NCI-H2227 (cell line): Measurements from ENCODE around the gene WLS.
"Not testable (repeated sequence)": the region's sequence is repeated elsewhere in the genome, so short reads cannot be mapped to it uniquely, and the experiment has no call there.

Source experiments
- DNase-seq: peaks from one replicate; lab custom pipeline; 2025; ENCODE audit not compliant: unreplicated experiment; lab: John Stamatoyannopoulos, UW

WLS gene

DNA sequence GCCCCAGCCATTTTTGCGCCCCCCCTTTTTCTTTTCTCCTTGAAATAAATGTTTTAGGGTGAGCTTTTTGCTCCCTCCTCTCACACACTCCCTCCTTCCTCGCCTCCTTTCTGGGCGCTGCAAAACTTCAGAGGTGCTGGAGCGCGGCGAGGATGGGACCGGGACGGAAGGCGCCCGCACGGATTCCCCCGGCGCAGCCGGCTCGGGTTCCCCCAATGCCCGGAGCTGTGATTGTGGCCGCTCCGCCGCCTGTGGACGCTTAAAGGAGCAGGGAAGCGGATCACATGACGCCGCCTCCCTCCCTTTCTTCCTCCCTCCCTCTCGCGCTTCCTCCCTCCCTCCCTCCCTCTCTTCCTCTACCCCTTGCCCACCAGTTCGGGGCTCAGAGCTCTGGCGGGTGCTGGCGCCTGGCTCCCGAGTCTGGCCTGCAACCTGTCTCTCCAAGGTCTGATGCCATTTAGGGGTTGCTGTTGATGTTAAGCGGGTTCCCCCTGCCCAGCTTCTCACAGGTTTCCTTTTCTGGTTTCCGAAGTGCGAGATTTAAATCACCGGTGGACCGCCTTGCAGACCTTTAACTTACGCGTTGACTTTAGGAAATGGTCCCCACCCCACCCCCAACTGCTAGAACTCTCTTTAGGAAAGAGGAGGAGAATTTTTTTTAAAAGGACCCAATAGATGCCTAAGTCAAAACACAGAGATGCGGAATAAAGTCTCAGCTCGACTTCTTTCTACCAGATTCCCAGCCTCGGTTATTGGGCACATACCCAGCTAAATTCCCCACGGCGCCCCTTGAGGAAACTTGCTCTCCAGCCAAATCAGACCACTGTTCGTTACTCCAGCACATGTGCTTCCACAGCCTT lies at the start of gene WLS:
TSS of gene WLS (minus strand) at position 235 of the 860 bp plus-strand sequence. CDS start at position 11, 224 bp downstream.
- DNase-seq: peak; percentile 59

DNA sequence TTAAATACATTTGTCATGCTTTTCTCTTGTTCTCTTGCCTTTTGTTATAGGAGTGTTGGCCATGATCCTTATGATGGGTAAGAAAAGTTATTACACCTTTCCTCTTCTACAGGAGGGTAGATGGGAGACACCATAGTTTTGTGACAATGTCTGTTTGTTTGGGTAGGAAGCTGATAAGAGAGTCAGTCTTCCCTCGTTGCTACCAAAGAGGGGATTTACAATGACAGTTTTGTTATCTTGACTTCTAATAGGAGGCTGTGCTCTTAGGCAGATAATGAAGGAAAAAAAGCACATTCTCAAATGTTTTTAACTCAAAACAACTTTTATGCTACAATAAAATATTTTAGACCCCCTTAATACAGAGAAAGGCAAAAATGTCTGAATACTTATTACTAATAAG lies 48.0 kb upstream of the WLS start:
- DNase-seq: no peak

DNA sequence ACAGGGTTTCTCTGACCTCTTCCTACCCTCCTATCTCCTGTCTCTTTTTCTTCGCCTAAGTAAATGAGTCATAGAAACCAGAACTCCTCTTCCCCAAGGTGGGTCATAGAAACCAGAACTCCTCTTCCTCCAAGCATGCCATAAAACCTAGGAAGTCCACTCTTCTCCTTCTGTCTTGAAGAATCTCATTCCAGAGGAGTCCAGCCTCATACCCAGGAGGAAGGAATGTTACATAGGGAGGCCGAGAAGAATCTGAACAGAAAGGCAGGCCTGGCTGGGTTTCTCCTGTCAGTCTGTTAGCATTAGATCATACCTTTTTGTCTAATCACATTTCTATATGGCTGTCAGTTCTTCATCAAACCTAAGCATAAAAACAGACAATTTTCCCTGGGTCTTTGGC lies 47.5 kb upstream of the WLS start:
- no peak for DNase-seq

DNA sequence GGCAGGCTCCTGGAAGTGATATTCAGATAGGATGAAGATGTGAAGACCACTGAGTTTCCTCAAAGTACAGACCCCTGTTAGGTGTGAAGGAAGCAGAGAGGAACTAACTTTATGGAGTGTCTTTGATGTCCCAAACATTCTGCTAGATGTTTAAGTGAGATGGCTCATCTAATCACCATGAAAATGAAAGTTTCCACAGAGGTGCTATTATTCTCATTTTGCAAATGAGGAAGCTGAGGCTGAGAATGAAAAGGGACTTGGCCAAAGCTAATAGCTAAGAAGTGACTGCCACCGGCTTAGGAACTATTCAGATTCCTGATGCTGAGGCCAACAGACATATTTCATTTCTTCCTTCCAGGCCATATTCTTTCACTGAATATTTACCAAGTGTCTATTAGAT lies 45.9 kb upstream of the WLS start:
- no peak for DNase-seq

DNA sequence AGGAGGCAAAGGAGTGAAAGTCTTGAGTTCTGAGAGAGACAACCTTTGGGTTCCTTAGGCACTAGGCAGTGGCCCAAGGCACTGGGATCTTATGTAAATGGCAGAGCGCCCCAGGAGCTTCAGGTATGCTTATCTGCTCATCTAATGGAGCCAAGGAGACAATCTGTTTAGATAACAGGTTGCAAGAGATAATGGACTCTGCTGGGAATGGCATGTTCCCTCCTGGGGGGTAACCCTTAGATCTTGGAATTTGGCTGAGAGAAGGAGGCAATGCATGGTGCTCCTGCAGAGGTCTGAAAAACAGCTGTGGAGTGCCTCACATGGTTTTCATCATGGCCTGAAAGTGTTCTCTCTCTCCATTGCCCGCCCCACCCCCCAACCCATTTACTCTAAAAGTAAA lies 44.1 kb upstream of the WLS start:
- DNase-seq: no peak

DNA sequence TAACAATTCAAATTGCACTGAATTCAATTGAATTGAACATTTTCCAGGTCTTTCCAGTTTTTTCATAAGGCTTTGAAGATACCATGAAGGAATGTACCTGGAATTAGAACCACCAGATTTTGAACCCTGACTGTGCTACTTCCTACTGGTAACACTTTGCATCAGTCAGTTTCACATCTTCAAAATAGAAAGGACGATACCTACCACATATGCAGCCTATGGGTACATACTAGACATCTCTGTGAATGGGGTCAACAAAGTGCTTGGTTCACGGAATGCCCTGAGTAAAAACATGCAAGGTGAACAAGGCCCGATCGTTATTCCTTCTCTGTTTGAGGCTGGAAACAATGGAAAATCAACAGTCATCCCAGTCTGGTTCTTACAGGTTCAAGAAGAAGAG lies 41.2 kb upstream of the WLS start:
- no peak for DNase-seq

DNA sequence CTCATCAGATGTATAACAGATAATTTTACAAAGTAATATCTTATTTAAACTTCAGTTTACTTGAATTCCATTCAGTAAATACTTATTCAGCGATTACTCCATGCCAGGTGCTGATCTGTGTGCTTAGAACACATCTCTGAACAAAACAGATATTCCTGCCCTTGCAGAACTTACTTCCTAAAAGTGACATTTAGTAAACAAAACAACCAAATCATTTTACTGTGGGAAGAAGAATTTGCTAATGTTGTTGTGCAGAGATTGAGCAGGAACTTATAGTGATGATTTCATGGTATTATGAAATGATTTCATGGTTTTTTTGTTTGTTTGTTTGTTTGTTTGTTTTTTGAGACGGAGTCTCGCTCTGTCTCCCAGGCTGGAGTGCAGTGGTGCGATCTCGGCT lies 39.3 kb upstream of the WLS start:
- DNase-seq: no peak

DNA sequence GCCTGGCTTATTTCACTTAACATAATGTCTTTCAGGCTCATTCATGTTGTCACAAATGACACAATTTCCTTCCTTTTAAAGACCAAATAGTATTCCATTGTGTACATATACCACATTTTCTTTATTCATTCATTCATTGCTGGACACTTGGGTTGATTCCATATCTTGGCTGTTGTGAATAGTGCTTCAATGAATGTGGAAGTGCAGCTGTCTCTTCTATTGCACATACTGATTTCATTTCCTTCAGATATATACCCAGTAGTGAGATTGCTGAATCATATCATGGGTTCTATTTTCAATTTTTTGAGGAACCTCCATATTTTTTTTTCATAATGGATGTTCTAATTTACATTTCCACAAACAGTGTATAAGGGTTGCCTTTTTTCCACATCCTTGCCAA lies 38.6 kb upstream of the WLS start:
- no peak for DNase-seq

DNA sequence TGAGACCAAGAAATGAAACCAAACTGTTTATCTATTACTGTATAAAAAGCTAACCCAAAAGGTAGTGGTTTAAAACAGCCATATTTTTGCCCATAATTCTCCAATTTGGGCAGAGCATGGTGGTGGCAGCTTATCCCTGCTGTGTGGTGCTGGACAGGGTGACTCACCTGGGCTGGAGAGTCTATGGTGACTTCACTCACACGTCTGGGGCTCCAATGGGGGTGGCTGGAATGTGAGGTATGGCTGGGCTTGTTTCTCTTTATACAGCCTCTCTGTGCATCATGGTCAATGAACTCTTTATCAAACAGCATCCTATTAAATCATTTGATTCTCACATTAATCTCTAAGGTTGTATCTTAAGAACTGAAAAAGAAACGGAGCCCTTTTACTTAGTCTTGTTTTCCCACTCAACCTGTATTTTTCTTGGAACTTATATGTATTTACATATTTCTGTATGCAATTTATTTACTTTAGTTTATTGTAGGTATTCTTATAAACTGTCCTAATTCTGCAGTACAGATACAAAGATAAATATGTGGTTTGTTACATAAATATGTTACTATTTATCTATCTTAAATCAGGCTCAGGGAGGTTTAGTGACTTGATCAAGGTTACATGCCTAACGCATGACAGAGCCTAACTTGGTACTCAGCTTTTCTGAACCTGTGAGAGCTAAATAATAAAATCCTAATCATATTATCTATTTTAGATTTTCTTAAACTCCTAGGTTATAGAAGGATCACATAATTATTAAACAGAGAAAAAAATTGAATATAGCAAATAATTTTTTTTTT lies 37.5 kb upstream of the WLS start:
- no peak for DNase-seq

DNA sequence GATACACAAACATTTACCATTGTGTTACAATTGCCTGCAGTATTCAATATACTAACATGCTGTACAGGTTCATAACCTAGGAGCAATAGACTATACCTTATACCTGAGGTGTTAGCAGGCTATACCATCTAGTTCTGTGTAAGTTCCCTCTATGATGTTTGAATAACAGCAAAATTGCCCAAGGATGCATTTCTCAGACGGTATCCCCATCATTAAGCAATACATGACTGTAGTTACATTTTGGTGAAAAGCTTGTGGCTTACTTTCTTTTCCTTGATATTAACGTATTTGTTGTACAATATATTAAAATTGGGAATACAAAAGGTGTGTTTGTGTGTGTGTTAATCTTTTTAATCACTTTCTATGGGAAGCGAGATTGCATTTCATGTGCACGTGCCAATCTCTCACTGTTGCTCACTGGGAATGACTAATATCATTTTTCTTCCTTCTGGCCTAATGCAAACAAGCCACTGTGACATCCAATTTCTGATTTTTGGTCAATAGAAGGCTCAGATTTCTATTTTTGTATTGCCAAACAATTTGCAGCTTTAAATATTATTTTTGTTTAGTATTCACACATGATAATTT lies 36.7 kb upstream of the WLS start:
- no peak for DNase-seq

DNA sequence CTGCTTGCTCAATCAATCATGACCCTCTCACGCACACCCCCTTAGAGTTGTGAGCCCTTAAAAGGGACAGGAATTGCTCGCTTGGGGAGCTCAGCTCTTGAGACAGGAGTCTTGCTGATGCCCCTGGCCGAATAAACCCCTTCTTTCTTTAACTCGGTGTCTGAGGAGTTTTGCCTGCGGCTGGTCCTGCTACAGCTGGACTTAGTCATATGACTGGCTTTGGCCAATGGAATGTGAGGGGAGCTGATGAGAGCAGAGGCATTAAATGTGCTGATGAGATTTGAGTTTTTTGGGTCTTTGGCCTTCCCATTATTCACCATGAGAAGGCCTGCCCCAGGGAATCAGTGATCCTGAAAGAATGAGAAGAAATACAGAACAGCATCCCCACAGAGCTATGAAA lies 24.5 kb upstream of the WLS start:
- not testable (repeated sequence) for DNase-seq

DNA sequence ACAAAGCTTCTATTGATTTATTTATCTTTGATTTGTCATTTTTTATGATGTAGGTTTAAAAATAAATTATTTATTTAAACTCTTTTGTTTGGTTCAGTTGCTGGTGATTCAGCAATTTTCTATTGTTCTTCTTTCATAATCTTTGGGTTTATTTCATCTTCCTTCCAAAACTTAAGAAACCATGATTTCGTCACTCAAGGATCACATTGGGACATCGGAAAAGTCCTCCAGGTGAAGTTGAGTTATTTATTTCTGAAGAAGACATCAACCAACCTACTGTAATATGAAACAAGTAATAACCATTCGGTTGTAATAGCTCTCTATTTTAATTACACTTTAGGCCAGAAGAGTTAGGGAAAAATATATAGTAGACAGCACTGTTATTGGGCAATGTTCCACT lies 23.0 kb upstream of the WLS start:
- DNase-seq: no peak

DNA sequence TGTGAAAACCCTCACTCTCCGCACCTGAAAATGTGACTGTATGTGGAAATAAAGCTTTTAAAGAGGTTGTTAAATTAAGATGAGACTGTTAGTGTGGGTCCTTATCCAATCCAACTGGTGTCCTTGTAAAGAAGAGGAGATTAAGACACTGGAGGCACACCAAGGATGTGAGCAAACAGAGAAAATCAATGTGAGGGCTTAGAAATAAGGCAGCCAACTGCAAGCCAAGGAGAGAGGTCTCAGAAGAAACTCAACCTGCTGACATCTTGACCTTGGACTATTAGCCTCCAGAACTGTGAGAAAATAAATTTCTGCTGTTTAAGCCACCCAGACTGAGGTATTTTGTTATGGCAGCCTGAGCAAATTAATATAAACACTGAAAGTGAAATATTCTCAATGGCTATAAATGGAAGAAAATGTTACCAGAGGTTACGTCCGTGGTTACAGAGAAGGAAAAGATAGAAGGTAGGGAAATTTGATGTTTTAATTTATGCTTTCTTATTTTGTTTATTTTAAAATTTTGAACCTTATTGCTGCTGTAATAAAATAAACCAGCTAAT lies 22.4 kb upstream of the WLS start:
- no peak for DNase-seq

DNA sequence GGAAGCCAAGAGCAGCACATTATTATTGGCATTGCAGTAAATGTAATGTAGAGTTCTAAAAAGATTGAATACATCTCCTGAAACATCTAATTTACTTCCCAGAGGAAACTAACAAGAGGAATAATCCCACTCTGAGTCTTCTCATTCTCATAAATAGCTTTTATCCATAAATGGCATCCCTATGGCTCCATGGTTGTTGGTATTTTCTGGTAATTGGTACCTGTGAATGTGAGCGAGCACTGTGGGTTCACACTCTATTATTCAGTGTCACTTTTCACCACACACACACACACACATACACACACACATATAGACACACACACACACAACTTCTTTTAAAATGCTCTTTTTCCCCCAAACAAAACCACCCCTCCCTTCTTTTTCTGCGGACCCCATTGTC lies 4.7 kb upstream of the WLS start:
- DNase-seq: peak; percentile 72

DNA sequence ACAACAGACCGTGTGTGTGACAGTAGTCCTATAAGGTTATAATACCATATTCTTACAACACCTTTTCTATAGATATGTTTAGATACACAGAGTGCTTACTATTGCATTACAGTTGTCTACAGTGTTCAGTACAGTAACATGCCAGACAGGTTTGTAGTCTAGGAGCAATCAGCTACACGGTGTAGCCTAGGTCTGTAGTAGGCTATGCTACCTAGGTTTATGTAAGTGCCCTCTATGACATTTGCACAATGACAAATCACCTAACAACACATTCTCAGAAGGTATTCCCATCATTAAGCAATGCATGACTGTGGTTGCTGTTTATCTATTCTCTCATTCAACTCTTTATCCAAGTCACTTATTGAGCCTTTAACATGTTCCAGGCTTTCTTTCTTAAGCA lies 1.8 kb upstream of the WLS start:
- DNase-seq: no peak

DNA sequence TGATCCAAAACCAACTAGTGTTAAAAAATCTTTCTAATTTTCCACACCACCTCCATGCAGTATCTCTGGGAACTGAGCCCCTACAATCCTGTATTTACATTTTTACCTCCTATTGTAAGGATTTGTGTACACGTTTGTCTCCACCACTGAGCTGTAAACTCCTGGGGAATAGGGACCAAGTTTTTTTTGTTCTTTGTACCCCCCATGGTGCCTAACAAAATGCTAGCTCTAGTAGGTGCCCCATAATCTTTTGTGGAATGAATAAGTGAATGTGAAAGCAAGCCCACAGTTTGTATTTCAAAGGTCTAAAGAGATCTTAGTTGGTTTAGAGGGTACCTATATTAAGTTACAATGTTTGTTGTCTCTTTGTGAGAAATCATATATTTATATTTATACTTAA lies 879 bp upstream of the WLS start:
- no peak for DNase-seq

DNA sequence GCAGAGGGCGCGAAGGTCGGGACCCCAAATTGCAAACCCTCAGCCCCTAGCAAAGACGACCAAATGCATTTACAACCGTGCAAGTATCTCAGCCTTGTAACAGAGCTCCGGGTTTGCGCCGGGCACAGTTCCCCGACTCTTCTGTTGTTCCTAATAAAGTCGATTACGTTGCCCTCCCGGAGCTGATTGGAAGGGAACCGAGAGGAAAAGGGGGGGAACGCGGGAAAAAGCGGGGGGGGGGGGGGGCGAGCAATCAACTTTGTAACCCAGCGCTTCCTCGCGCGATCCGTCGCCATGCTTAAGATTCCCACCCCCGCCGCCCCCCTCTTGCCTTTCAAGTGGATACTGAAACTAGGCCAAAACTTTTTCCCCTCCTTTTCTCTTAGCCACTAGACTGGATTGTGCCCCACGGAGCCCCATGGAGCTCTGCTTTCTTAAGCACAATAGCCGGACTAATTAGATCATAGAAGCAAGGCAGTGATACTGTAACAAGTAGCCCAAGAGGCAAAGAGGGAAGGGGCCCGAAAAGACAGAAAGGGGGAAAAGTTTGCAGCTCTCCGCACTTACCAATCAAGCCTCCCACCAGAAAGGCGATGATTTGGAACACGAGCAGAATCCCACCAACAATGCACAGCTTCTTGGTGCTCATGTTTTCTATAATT lies 565 bp downstream of the WLS start:
- peak; percentile 19 for DNase-seq

DNA sequence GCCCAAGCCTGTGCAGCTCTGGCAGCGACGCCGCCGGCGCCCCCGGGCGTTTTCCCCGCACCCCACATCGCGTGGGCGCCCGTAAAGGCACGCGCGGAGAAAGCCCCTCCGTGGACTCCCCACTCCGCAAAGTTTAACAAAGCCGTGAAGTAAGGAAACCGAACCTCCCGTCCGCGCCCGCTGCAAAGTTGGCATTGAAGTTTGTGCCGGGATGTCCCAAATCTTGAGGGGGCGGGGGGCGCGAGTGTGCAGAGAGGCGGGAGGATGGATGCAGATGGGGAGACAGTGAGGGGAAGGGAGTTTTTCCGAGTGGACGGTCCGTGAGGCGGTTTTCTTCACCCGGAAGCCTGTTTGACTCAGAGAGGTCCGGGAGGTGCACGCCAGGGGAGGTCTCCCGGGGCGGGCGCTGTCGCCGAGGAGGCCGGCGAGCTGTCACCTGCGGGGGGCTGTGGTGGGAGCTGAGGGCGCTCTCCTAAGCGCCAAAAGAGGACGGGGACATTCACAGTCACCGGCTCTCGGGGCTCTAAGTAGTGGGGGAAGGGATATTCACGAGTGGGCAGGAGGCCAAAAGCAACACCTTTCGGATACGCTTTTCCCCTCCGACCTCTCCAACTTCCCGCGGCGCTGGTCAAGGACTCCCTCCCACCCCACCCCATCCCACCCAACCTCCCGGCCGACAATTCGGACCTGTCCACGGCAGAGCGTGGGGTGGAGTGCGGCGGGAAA lies 1.3 kb downstream of the WLS start:
- no peak for DNase-seq

DNA sequence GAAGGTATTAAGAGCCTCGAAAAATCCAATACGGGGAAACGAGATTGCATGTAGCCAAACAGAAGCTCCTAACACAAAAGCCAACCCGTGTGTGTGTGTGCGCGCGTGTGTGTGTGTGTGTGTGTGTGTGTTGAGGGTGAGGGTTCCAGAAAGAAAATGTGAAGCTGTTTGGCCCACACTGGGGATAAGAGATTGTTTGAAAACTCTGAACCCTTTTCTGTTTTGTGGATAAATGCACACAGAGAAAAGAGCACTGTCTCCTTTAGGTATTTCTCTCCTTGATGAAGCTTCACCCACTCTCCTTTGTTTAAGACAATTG lies 1.9 kb downstream of the WLS start:
- DNase-seq: no peak

DNA sequence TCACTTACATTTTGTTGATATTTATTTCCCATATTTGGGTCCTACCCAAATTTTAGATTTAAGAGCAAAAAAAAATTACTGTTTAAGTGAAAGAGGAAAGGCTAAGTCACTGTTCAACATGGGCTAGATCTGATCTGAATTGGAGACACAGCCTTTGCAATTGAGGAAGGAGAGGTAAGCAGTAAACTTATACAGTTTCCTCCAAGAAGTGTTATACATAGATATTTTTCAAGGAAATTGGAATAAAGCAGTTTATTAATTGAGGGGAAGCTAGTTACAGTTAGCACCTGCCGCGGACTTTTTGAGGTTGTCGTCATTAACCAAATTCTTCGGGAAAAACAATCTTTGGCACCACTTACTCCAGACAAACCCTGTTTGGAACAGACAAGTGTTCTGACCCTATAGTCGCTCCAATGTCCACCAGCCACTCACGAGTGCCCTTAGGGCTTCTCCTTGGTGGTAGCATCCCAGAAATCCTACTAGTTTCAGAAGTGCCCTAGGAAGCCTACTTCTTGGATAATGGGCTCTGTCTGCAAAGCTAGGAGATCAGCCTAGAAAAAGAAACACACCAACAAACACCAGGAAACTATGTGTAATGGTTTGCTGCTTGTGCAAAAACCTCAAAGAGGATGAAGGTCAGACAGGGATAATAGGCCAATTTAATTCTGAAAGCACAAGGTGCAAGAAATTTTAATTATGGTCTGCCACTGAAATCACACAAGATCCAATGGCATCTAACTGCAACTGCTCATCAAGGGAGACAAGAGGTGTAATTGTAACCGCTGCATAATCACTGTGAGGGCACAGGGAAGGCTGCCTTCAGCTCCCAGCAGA lies 2.5 kb downstream of the WLS start:
- peak; percentile 79 for DNase-seq
